Thyroid gland (tissue), 4 donors: ENCODE data around the gene IL6ST.

ENCODE experiments used
- POLR2A ChIP-seq, 2 donors: fragments of 450-650 bp; IDR thresholded peaks; one replicate each; pipeline ENCODE4 v1.6.1; 2017; ENCODE audit warnings: antibody characterized with exemption in 2 of 2, mild to moderate bottlenecking in 2 of 2, moderate library complexity in 1 of 2
- TF ChIP-seq, protein P1 (sequence below), 6 experiments: fragments of 200-600 bp in 3 of 6; fragments of 450-650 bp in 3 of 6; sonication (generic) in 3 of 6; IDR thresholded peaks; one replicate each; pipeline ENCODE4 v1.5.1; 2016 to 2019; ENCODE audit warnings: antibody characterized with exemption in 6 of 6, mild to moderate bottlenecking in 2 of 6, inconsistent platforms in 1 of 6, moderate library complexity in 1 of 6

DNA sequence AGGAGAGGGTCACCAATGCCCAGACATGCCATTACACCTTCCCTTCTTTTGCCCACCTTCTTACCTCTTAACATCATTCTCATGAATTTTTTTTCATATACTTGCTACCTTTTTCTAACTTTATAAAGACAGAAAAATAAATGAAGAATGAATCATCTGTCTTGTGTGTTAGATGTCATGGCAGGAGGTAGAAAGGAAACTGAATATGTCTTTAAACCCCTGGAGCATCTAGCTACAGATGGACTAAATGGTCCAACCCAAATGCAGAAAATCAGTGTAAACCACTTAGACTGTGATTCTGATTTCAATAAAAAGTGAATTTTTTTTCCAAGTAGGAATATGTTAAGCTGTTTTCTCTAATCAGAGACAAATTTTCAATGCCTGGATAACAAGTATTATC lies 11.8 kb upstream of the IL6ST start:
- TF ChIP-seq, protein P1, sequence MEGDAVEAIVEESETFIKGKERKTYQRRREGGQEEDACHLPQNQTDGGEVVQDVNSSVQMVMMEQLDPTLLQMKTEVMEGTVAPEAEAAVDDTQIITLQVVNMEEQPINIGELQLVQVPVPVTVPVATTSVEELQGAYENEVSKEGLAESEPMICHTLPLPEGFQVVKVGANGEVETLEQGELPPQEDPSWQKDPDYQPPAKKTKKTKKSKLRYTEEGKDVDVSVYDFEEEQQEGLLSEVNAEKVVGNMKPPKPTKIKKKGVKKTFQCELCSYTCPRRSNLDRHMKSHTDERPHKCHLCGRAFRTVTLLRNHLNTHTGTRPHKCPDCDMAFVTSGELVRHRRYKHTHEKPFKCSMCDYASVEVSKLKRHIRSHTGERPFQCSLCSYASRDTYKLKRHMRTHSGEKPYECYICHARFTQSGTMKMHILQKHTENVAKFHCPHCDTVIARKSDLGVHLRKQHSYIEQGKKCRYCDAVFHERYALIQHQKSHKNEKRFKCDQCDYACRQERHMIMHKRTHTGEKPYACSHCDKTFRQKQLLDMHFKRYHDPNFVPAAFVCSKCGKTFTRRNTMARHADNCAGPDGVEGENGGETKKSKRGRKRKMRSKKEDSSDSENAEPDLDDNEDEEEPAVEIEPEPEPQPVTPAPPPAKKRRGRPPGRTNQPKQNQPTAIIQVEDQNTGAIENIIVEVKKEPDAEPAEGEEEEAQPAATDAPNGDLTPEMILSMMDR (IDR thresholded peaks at IDR 0.05), result no peak
- no peak for TF ChIP-seq POLR2A (IDR thresholded peaks at IDR 0.05)
